Activated naive CD4-positive, alpha-beta T cell treated with anti-CD3 and anti-CD28 coated beads, Interleukin-2, amount 50 U/mL, for 72 hours (primary cell): ENCODE data around the gene SEPTIN10. TPM values are rescaled to one million over a fixed set of nuclear protein-coding genes. Genes with fewer than 3 reads are reported as not detected.

Source experiments
- ATAC-seq, 2 donors: fragments of 150-1000 bp; cut with Tn5 transposase; 2 replicates each; pipeline ENCODE4 v1.10.0; 2021; ENCODE audit warnings: mild to moderate bottlenecking in 2 of 2, moderate library complexity in 2 of 2
- DNase-seq, 2 donors: peaks; one replicate each; pipeline ENCODE4 v3.0.0; 2021 to 2022; ENCODE audit warnings: low spot score in 2 of 2
- H3K27ac Mint-ChIP-seq, 2 donors: one replicate each; pipeline ENCODE4 v1.8.0; 2022; ENCODE audit warnings: mild to moderate bottlenecking in 2 of 2, mixed read lengths in 2 of 2
- H3K36me3 Mint-ChIP-seq, 2 donors: one replicate each; pipeline ENCODE4 v1.8.0; 2022; ENCODE audit warnings: mixed read lengths in 2 of 2
- H3K9me3 Mint-ChIP-seq, 2 donors: one replicate each; pipeline ENCODE4 v1.8.0; 2022; ENCODE audit warnings: mixed read lengths in 2 of 2
- total RNA-seq, 2 donors: library from RNA; stranded (reverse); gene quantifications; one replicate each; pipeline ENCODE4 v1.2.3, GENCODE V29; 2022

SEPTIN10 gene
- total RNA-seq, 2 donors from 2014 or later: 2.1 to 3.5 TPM

- Mint-ChIP-seq H3K27ac (no peak overlapping the region), H3K9me3 (no peaks in the 10 kb centered on the region), H3K36me3 (no peaks in the 10 kb centered on the region)
- DNase-seq (no peak), ATAC-seq (no peak)
These were observed 90.6 kb downstream of the SEPTIN10 start for GRCh38 chr2:109523121-109523520.

DNA sequence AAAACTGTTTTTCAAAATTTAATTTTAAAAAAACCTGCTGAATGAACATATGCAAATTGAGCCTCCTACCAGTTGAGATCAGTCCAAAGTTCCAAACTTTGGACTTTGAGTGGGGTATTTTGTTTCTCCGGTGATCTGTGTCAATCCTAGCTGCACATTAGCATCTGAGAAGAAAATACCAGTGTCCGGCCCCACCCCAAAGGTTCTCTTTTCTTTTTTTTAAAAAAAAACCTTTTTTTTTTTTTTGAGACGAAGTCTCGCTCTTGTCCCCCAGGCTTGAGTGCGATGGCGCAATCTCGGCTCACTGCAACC, 91.7 kb downstream of the SEPTIN10 start:
- ATAC-seq: no peak

DNA sequence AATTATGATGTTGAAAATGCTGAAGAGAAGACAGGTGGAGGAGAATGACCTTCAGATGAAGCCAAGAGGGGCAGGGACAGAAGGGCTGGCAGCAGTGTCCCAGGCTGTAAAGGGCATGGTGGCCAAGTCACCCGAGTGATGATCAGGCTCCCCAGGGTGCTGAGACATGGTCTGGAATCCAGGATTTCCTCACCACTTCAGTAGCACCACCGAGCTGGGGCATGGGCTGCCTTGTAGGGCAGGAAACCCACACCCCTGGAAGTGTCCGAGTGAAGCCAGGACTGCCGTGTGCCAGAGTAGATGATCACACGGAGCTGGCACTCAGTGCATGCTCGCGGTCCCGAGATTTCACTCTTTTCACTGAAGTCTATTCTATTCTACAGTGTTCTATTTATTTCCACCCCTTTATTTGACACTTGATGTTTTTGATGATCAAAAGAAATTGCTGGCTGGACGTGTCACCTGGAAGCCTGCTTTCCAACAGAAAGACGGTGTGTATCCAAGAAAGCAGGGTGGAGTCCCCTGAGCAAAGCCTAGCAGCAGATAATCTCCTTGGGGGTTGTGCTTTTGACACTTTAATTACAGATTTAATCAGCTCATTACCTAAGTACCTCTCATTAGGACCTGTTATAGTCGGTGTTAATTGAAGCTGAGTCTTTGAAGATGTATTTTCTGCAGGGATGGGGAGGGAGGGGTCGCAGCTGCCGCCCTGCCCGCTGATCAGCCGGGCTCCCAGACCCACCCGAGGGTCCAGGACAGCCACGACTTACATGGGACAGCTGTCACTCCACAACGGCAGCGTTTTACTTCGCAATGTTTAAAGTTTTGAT, 92.3 kb downstream of the SEPTIN10 start:
- Mint-ChIP-seq H3K36me3 (no peaks in the 10 kb centered on the region), H3K9me3 (no peaks in the 10 kb centered on the region), H3K27ac (no peak overlapping the region)
- no peak for ATAC-seq
- no peak for DNase-seq

More for the DNA sequence above, 91.7 kb downstream of the SEPTIN10 start:
- DNase-seq: no peak
- Mint-ChIP-seq H3K27ac (no peak overlapping the region), H3K9me3 (no peaks in the 10 kb centered on the region), H3K36me3 (no peaks in the 10 kb centered on the region)

GRCh38 chr2:109519513-109519912, 94.3 kb downstream of the SEPTIN10 start:
- ATAC-seq (no peak), DNase-seq (no peak)
- H3K27ac Mint-ChIP-seq: no peak overlapping the region
- no peaks in the 10 kb centered on the region for H3K9me3 Mint-ChIP-seq
- no peaks in the 10 kb centered on the region for H3K36me3 Mint-ChIP-seq

DNA sequence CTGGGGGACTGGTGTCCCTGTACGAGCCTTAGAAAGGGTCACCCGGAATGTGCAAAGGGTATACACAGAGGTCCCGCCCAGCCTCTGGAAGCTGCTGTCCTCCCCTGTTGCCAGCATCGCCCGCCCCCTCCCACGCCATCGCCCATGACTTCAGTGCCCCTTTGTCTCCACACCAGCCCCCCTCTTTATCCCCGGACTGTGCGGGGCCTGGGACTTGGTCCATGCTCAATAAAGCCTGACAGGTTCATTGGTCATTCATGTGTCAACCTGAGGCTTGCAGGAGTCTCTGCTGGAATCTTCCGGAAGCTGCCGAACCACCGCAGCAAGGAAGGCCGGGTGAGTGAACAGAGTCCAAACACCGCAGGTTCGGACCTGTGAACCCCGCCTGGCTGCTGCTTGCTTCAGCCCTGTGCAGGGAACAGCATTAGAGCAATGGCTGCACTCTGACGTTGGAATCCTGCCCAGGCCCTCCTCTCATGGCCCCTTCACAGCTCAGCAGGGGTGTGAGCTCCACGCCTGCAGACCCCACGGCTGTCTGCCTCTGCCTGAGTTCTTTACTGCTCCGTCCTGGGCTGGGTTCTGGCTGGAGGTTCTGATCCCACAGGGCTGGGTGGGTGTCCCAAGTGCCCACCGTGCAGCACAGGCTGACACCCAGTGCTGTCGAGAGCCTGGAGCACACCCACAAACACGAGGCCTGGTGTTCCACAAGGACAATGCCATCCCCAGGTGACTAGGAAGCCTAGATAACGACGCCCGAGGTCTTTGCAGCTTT, 96.5 kb downstream of the SEPTIN10 start:
- DNase-seq (no peak), ATAC-seq (no peak)
- H3K9me3 Mint-ChIP-seq: no peaks in the 10 kb centered on the region
- no peak overlapping the region for H3K27ac Mint-ChIP-seq
- no peaks in the 10 kb centered on the region for H3K36me3 Mint-ChIP-seq

DNA sequence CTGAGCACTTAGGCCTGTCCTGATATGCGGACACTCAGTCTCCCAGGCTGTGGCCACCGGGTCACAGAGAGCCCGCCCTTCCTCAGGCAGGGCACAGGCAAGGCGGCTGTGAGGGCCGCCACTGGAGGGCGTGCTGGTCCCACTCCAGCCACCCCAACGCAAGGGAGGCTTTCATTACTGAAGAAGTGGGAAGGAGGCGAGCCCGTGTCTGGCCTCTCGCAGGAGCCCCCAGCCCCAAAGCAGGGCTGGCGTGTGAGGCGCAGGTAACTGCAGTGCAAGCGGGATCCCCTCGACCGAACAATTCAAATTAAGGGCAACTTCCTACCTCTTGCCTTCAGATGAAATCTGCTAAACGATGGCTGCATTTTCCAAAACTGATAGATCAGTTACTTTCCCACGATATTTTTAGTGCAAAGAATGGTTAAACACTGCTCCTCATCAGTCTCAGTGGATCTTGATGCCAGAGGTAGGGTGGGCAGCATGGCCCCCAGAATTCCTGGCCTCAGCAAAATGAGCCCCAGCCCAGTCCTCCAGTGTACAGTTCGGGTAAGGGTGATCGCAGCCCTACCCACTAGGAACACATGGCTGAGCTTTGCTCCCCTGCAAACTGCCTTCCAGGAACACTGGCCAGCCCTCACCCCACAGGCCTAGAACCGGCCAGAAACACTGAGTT, 97.2 kb downstream of the SEPTIN10 start:
- H3K27ac Mint-ChIP-seq: no peak overlapping the region
- peak in 1 of 2 donors; percentile 29 for DNase-seq
- H3K36me3 Mint-ChIP-seq: no peaks in the 10 kb centered on the region
- ATAC-seq: peak in 1 of 2 donors; percentile 39
- no peaks in the 10 kb centered on the region for H3K9me3 Mint-ChIP-seq

- H3K27ac Mint-ChIP-seq: no peak overlapping the region
- no peaks in the 10 kb centered on the region for H3K9me3 Mint-ChIP-seq
- ATAC-seq (no peak), DNase-seq (no peak)
- H3K36me3 Mint-ChIP-seq: no peaks in the 10 kb centered on the region
These were observed 98.9 kb downstream of the SEPTIN10 start for GRCh38 chr2:109514857-109515256.

- no peaks in the 10 kb centered on the region for H3K9me3 Mint-ChIP-seq
- no peaks in the 10 kb centered on the region for H3K36me3 Mint-ChIP-seq
- ATAC-seq (peak; percentile 40 to 74), DNase-seq (peak in 1 of 2 donors; percentile 33)
- H3K27ac Mint-ChIP-seq: no peak overlapping the region
These were observed 99.8 kb downstream of the SEPTIN10 start for GRCh38 chr2:109513749-109514588.

DNA sequence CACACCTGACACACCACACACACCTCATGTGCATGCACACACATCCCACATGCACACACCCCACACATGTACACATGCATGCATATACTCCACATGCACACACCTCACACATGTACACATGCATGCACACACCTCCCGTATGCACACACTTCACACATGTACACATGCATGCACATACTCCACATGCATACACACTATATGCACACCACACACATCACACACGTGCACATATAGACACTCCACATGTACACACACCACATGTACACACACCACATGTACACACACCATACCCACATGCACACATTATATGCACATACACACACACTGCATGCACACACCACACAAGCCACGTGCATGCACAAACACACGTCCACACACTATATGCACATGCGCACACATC, 100.5 kb downstream of the SEPTIN10 start:
- no peak overlapping the region for H3K27ac Mint-ChIP-seq
- DNase-seq: no peak
- H3K36me3 Mint-ChIP-seq: no peaks in the 10 kb centered on the region
- ATAC-seq: no peak
- no peaks in the 10 kb centered on the region for H3K9me3 Mint-ChIP-seq

GRCh38 chr2:109512076-109512475, 101.7 kb downstream of the SEPTIN10 start:
- Mint-ChIP-seq H3K9me3 (no peaks in the 10 kb centered on the region), H3K36me3 (no peaks in the 10 kb centered on the region), H3K27ac (no peak overlapping the region)
- ATAC-seq (no peak), DNase-seq (no peak)

GRCh38 chr2:109511168-109511567, 102.6 kb downstream of the SEPTIN10 start:
- Mint-ChIP-seq H3K27ac (no peak overlapping the region), H3K9me3 (no peaks in the 10 kb centered on the region), H3K36me3 (no peaks in the 10 kb centered on the region)
- ATAC-seq: no peak
- no peak for DNase-seq

DNA sequence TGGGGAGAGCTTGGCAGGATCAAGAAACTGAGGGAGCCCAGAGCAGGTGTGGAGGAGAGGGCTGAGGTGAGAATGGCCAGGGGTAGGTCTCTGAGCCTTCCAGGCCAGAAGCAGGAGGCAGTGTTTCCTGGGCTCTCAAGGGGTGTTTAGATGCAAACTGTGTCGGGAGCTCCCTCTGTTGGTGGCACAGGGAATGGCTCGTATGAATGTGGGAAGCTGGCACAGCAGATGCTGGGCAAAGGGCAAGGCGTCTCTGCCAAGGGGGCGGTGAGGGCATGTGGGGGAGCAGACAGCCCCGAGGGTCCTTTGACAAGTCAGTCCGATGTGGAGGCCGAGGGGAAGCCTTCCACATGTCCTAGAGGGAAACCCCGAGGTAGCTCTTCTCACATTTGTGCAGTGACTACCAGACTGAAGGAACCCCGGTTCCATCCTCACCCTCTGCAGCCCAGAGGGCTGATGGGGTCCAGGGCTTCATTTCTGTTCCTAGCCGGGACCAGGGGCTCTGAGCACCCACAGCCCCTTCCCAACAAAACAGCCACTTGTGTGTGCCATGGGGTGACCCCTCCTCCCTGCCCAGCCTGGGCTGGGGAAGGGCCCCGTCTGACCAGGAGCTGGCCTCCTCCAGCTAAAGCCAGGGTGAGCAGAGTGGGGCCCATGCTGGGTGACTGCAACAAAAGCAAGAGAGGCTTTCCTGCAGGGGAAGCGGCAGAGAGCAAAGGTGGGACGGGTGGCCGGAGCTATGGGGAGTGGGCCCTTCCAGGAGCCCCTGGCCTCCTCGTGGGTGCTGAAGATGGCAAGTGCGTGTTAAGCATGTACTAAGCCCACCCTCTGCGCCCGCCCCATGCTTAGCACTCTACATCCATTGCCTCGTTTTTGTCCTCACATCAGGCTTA, 103.4 kb downstream of the SEPTIN10 start:
- DNase-seq (peak; percentile 71 to 78), ATAC-seq (peak; percentile 61 to 68)
- H3K9me3 Mint-ChIP-seq: no peaks in the 10 kb centered on the region
- no peak overlapping the region for H3K27ac Mint-ChIP-seq
- H3K36me3 Mint-ChIP-seq: no peaks in the 10 kb centered on the region

DNA sequence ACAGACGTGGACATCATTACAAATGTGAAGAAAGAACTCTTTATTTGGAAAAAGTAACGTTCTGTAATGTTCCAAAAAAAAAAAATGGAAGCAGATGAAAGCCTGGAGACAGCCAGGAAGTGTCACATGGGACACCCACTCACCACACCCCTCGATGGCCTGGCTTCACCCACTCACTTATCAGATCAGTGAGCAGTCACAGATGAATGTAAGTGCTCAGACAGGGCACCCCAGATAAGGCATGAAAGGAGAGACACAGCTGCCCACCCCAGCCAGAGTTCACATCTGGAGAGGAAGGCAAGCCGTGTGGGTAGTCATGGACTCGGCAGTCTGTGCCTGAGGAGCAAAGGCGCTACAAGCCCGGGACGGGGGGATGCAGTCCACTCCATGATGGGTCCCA, 105.2 kb downstream of the SEPTIN10 start:
- ATAC-seq (no peak), DNase-seq (no peak)
- Mint-ChIP-seq H3K27ac (no peak overlapping the region), H3K9me3 (no peaks in the 10 kb centered on the region), H3K36me3 (no peaks in the 10 kb centered on the region)

- ATAC-seq (no peak), DNase-seq (no peak)
- Mint-ChIP-seq H3K36me3 (no peaks in the 10 kb centered on the region), H3K27ac (no peak overlapping the region), H3K9me3 (no peaks in the 10 kb centered on the region)
These were observed 105.9 kb downstream of the SEPTIN10 start for GRCh38 chr2:109507828-109508227.

GRCh38 chr2:109507217-109507616, 106.5 kb downstream of the SEPTIN10 start:
- DNase-seq: no peak
- no peak for ATAC-seq
- no peak overlapping the region for H3K27ac Mint-ChIP-seq
- H3K36me3 Mint-ChIP-seq: no peaks in the 10 kb centered on the region
- no peaks in the 10 kb centered on the region for H3K9me3 Mint-ChIP-seq

DNA sequence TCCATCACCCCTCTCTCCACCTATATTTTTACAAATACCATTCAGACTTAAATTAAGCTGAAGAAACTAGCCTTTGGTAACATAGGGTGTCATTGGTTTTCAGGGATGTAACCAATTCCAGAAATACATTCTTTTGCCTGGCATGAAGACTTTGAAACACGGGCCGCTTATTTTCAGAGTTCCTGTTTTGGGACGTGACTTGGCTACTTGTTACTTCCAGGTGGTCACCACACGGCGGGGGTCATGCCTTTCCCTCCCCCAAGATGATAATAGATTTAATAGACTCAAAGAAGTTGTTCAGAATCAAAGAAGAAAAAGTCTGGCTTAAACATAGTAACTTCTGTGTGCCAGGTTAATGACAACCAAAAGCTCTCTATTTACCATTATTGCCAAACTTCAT, 110.6 kb downstream of the SEPTIN10 start:
- Mint-ChIP-seq H3K36me3 (no peaks in the 10 kb centered on the region), H3K9me3 (no peaks in the 10 kb centered on the region), H3K27ac (no peak overlapping the region)
- ATAC-seq (no peak), DNase-seq (no peak)
